BJ (cell line): Measurements from ENCODE around the gene KLHDC4. TPM values are rescaled to one million over a fixed set of nuclear protein-coding genes. Genes with fewer than 3 reads are reported as not detected.

Experiments
- CTCF ChIA-PET: fragments of 350-600 bp; formaldehyde crosslinking; extraction: SDS; loops from one replicate; lab custom pipeline; 2021; ENCODE audit warnings: antibody characterized with exemption, inconsistent platforms; lab: Yijun Ruan, JAX
- POLR2A ChIA-PET: fragments of 300-600 bp; sonication (Branson Sonifier 250); formaldehyde crosslinking; extraction: SDS; loops from one replicate; lab custom pipeline; 2021; ENCODE audit warnings: antibody characterized with exemption; lab: Charles Lee
- DNase-seq: peaks from one replicate; pipeline ENCODE4 v3.0.0-alpha.2; 2011; ENCODE audit warnings: low read depth
- H3K27me3 ChIP-seq: 2 replicates; pipeline ENCODE4 v1.6.0; 2011; ENCODE audit warnings: low read length; ENCODE audit not compliant: control insufficient read depth, insufficient read depth
- H3K36me3 ChIP-seq: 2 replicates; pipeline ENCODE4 v1.5.1; 2011; ENCODE audit warnings: low read length; ENCODE audit not compliant: control insufficient read depth, insufficient read depth
- H3K4me3 ChIP-seq: 2 replicates; pipeline ENCODE4 v1.5.1; 2011; ENCODE audit warnings: low read depth, mild to moderate bottlenecking, control low read depth, low read length
- CTCF ChIP-seq: IDR thresholded peaks from 2 replicates; pipeline ENCODE4 v1.5.1; 2011; ENCODE audit warnings: low read depth, mild to moderate bottlenecking, control low read depth, inconsistent platforms, low read length, moderate library complexity; ENCODE audit not compliant: insufficient read depth
- polyA plus RNA-seq: library from polyadenylated mRNA; depleted of rRNA; stranded (reverse); fragments of >200 nt; gene quantifications from 2 replicates; pipeline ENCODE4 v1.2.3, GENCODE V29; 2011

The KLHDC4 gene
- polyA plus RNA-seq, 1 experiment, result 16.1 TPM

GRCh38 chr16:87677830-87678229 is 88.0 kb downstream of the KLHDC4 start:
- ChIA-PET POLR2A (no interaction called here), CTCF (interaction anchor here (1.3 kb wide), 1 partner anchor 18 kb away, joined by 3 read pairs; no protein-coding TSS in a partner anchor)
- DNase-seq, result no peak
- H3K36me3 ChIP-seq, result no peaks in the 10 kb centered on the region
- no peaks in the 10 kb centered on the region; the same call in 1 of the 2 replicates for H3K27me3 ChIP-seq
- no peak overlapping the region for H3K4me3 ChIP-seq
- TF ChIP-seq CTCF, result no peak

GRCh38 chr16:87675111-87675719 is 90.6 kb downstream of the KLHDC4 start:
- H3K27me3 ChIP-seq, result no peaks in the 10 kb centered on the region; the same call in 1 of the 2 replicates
- H3K4me3 ChIP-seq, result no peak overlapping the region
- ChIA-PET CTCF (no interaction called here), POLR2A (no interaction called here)
- no peaks in the 10 kb centered on the region for H3K36me3 ChIP-seq
- no peak for DNase-seq
- no peak for TF ChIP-seq CTCF

GRCh38 chr16:87674419-87674818 is 91.4 kb downstream of the KLHDC4 start:
- no peak for DNase-seq
- H3K36me3 ChIP-seq, result no peaks in the 10 kb centered on the region
- H3K4me3 ChIP-seq, result no peak overlapping the region
- H3K27me3 ChIP-seq, result no peaks in the 10 kb centered on the region; the same call in 1 of the 2 replicates
- TF ChIP-seq CTCF, result no peak
- CTCF ChIA-PET, result no interaction called here
- POLR2A ChIA-PET, result no interaction called here

GRCh38 chr16:87671715-87672270 is 94.0 kb downstream of the KLHDC4 start:
- Histone ChIP-seq H3K36me3 (no peaks in the 10 kb centered on the region), H3K27me3 (peaks cover 2% of the 10 kb centered on the region), H3K4me3 (no peak overlapping the region)
- ChIA-PET POLR2A (no interaction called here), CTCF (no interaction called here)
- no peak for DNase-seq
- no peak for TF ChIP-seq CTCF

GRCh38 chr16:87671221-87671620 is 94.6 kb downstream of the KLHDC4 start:
- TF ChIP-seq CTCF, result no peak
- Histone ChIP-seq H3K4me3 (no peak overlapping the region), H3K27me3 (peaks cover 2% of the 10 kb centered on the region), H3K36me3 (no peaks in the 10 kb centered on the region)
- ChIA-PET POLR2A (no interaction called here), CTCF (no interaction called here)
- DNase-seq, result no peak
